Neural progenitor cell (in vitro differentiated cells): ENCODE data around the gene NMUR1. TPM values are rescaled to one million over a fixed set of nuclear protein-coding genes. Genes with fewer than 3 reads are reported as not detected.

Source experiments
- DNase-seq: peaks from one replicate; pipeline ENCODE4 v3.0.0-alpha.2; 2016; ENCODE audit warnings: low spot score
- H2AFZ ChIP-seq: fragments of 200-600 bp; sonication (generic); replicated peaks from 2 replicates; pipeline ENCODE4 v1.6.1; 2016; ENCODE audit warnings: antibody characterized with exemption
- H3F3A ChIP-seq: fragments of 200-600 bp; sonication (generic); 2 replicates; pipeline ENCODE4 v1.6.1; 2016; ENCODE audit warnings: antibody characterized with exemption, low read depth
- H3K27ac ChIP-seq: fragments of 200-600 bp; sonication (generic); 2 replicates; pipeline ENCODE4 v1.5.1; 2016; ENCODE audit warnings: mild to moderate bottlenecking
- H3K27me3 ChIP-seq: fragments of 200-600 bp; sonication (generic); 2 replicates; pipeline ENCODE4 v1.6.1; 2016; ENCODE audit warnings: mild to moderate bottlenecking, moderate library complexity
- H3K36me3 ChIP-seq: fragments of 200-600 bp; sonication (generic); 2 replicates; pipeline ENCODE4 v1.5.1; 2016
- H3K4me1 ChIP-seq: fragments of 200-600 bp; sonication (generic); 2 replicates; pipeline ENCODE4 v1.6.1; 2016; ENCODE audit warnings: mixed run types
- H3K4me2 ChIP-seq: fragments of 200-600 bp; sonication (generic); 2 replicates; pipeline ENCODE4 v1.6.1; 2016
- H3K4me3 ChIP-seq: fragments of 200-600 bp; sonication (generic); 2 replicates; pipeline ENCODE4 v1.5.1; 2016
- H3K79me2 ChIP-seq: fragments of 200-600 bp; sonication (generic); 2 replicates; pipeline ENCODE4 v1.6.1; 2016; ENCODE audit warnings: low read depth
- H3K9ac ChIP-seq: fragments of 200-600 bp; sonication (generic); 2 replicates; pipeline ENCODE4 v1.6.1; 2016
- H3K9me3 ChIP-seq: fragments of 200-600 bp; sonication (generic); 2 replicates; pipeline ENCODE4 v1.5.1; 2016; ENCODE audit warnings: low read depth
- H4K20me1 ChIP-seq: fragments of 200-600 bp; sonication (generic); 2 replicates; pipeline ENCODE4 v1.6.1; 2016; ENCODE audit warnings: low read depth
- H3K27ac Mint-ChIP-seq: 3 replicates; pipeline ENCODE4 v1.8.0; 2021; ENCODE audit warnings: mixed read lengths
- H3K27me3 Mint-ChIP-seq: 2 replicates; pipeline ENCODE4 v1.8.0; 2022; ENCODE audit warnings: low read depth, mild to moderate bottlenecking, inconsistent platforms, moderate library complexity, mixed read lengths; ENCODE audit not compliant: insufficient read depth
- H3K36me3 Mint-ChIP-seq: 3 replicates; pipeline ENCODE4 v1.8.0; 2021; ENCODE audit warnings: mixed read lengths
- H3K4me1 Mint-ChIP-seq: 3 replicates; pipeline ENCODE4 v1.8.0; 2021; ENCODE audit warnings: mixed read lengths
- H3K4me3 Mint-ChIP-seq: 3 replicates; pipeline ENCODE4 v1.8.0; 2021; ENCODE audit warnings: mild to moderate bottlenecking, moderate library complexity, mixed read lengths
- H3K9me3 Mint-ChIP-seq: 3 replicates; pipeline ENCODE4 v1.8.0; 2020; ENCODE audit warnings: mixed read lengths
- EZH2 ChIP-seq: fragments of 200-600 bp; sonication (generic); IDR thresholded peaks from 2 replicates; pipeline ENCODE4 v1.6.1; 2017; ENCODE audit warnings: antibody characterized with exemption, mild to moderate bottlenecking, moderate library complexity
- EZH2phosphoT487 ChIP-seq: fragments of 200-600 bp; sonication (generic); IDR thresholded peaks from 2 replicates; pipeline ENCODE4 v1.6.1; 2017; ENCODE audit warnings: antibody characterized with exemption
- total RNA-seq: library from RNA; depleted of rRNA; stranded (reverse); fragments of >200 nt; gene quantifications from 2 replicates; pipeline ENCODE4 v1.2.3, GENCODE V29; 2015; ENCODE audit warnings: low replicate concordance
- TF ChIP-seq, protein P1 (sequence below): fragments of 200-600 bp; sonication (generic); IDR thresholded peaks from 2 replicates; pipeline ENCODE4 v1.5.1; 2017; ENCODE audit warnings: antibody characterized with exemption, mild to moderate bottlenecking

NMUR1 gene
- total RNA-seq, 1 donor from 2014 or later, result 0.52 TPM

DNA sequence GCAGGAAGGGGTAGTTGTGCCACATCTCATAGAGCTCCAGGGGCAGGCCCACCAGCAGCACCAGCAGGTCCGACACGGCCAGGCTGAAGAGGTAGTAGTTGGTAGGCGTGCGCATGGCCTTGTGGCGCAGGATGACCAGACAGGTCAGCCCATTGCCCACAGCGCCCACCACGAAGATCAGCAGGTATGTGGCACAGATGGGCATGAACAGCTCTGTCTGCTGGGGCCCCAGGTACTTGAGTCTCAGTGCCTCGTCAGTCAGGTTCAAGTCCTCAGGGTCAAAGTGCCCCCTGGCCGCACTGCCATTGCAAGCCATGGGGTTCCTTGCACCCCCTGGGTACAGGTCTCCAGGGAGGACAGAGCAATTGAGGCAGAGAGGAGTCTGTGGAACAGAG, 1.6 kb downstream of the NMUR1 start:
- Mint-ChIP-seq H3K4me1 (peaks cover 20% of the 10 kb centered on the region), H3K36me3 (no peaks in the 10 kb centered on the region), H3K27me3 (peaks cover 30% of the 10 kb centered on the region)

DNA sequence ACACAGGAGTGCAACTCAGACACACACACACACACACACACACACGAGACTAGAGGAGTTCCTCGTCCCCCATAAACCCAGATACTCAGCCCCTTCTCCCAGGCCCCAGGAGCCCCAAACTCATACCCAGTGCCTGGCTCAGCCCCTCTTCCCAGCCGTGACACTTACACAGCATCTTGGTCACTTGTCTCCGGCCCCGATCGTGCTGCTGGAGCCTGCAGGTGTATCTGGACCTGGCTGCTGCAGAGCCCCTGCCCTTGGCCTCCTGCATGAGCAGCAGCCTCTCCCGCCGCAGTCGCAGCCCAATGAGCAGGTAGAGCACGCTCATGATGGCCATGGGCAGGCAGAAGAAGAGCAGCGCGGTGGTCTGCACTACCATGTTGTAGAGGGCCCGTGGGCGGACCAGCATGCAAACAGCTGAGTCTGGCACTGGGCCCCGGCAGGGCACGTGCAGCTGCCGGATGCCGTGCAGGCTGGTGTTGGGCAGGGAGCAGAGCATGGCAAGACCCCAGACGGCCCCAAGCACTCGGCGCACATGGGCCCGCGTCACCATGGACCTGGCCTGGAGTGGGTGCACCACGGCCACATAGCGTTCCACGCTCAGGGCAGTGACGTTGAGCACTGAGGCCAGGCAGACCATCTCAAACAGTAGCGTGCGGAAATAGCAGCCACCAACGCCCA, 2.1 kb downstream of the NMUR1 start:
- H3K36me3 Mint-ChIP-seq, result no peaks in the 10 kb centered on the region
- H3K79me2 ChIP-seq, result no peaks in the 10 kb centered on the region
- no peaks in the 10 kb centered on the region for H3K9me3 ChIP-seq
- peaks cover 28% of the 10 kb centered on the region for H3K27me3 Mint-ChIP-seq
- H3K4me2 ChIP-seq, result no peak overlapping the region
- H3K4me3 Mint-ChIP-seq, result peak overlapping the region; percentile 25
- no peak overlapping the region for H2AFZ ChIP-seq
- no peaks in the 10 kb centered on the region for H3K9me3 Mint-ChIP-seq
- no peak for DNase-seq
- H4K20me1 ChIP-seq, result no peaks in the 10 kb centered on the region
- no peaks in the 10 kb centered on the region for H3K36me3 ChIP-seq
- H3K27ac Mint-ChIP-seq, result peak overlapping the region; percentile 57
- peaks cover 20% of the 10 kb centered on the region for H3K4me1 Mint-ChIP-seq
- H3K4me1 ChIP-seq, result peaks cover 8% of the 10 kb centered on the region
- TF ChIP-seq EZH2phosphoT487 (no peak), EZH2 (no peak)
- TF ChIP-seq, protein P1, sequence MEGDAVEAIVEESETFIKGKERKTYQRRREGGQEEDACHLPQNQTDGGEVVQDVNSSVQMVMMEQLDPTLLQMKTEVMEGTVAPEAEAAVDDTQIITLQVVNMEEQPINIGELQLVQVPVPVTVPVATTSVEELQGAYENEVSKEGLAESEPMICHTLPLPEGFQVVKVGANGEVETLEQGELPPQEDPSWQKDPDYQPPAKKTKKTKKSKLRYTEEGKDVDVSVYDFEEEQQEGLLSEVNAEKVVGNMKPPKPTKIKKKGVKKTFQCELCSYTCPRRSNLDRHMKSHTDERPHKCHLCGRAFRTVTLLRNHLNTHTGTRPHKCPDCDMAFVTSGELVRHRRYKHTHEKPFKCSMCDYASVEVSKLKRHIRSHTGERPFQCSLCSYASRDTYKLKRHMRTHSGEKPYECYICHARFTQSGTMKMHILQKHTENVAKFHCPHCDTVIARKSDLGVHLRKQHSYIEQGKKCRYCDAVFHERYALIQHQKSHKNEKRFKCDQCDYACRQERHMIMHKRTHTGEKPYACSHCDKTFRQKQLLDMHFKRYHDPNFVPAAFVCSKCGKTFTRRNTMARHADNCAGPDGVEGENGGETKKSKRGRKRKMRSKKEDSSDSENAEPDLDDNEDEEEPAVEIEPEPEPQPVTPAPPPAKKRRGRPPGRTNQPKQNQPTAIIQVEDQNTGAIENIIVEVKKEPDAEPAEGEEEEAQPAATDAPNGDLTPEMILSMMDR, result no peak
- no peak overlapping the region for H3K27ac ChIP-seq
- no peak overlapping the region for H3K4me3 ChIP-seq
- no peak overlapping the region for H3K9ac ChIP-seq
- H3F3A ChIP-seq, result no peaks in the 10 kb centered on the region
- H3K27me3 ChIP-seq, result peaks cover 31% of the 10 kb centered on the region

More for the DNA sequence above, 1.6 kb downstream of the NMUR1 start:
- Histone ChIP-seq H2AFZ (no peak overlapping the region), H3F3A (no peaks in the 10 kb centered on the region), H3K9ac (no peak overlapping the region), H3K4me3 (no peak overlapping the region), H3K79me2 (no peaks in the 10 kb centered on the region), H3K27me3 (peaks cover 31% of the 10 kb centered on the region), H3K4me2 (no peak overlapping the region), H3K9me3 (no peaks in the 10 kb centered on the region), H3K36me3 (no peaks in the 10 kb centered on the region), H3K4me1 (peaks cover 8% of the 10 kb centered on the region), H4K20me1 (no peaks in the 10 kb centered on the region), H3K27ac (no peak overlapping the region)
- no peaks in the 10 kb centered on the region for H3K9me3 Mint-ChIP-seq
- H3K4me3 Mint-ChIP-seq, result no peak overlapping the region
- TF ChIP-seq EZH2phosphoT487 (no peak), EZH2 (no peak)
- TF ChIP-seq, protein P1, result no peak
- no peak overlapping the region for H3K27ac Mint-ChIP-seq
- no peak for DNase-seq

DNA sequence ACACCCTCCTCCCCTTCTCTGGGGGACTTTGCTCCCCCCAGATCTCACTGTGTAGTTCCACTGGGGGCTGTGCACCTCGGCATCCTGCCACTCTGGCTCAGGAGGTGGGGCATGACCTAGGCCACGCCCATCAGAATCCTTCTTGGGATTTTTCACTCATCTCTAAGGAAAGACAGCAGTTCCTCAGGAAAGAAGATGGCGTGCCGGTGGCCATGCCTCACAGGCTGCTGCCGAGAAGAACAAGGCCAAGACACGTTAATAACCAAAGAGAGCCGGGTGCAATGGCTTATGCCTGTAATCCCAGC, 3.2 kb downstream of the NMUR1 start:
- Histone ChIP-seq H3K9me3 (no peaks in the 10 kb centered on the region), H3K4me2 (no peak overlapping the region), H3K36me3 (no peaks in the 10 kb centered on the region), H3K27ac (no peak overlapping the region), H3K79me2 (no peaks in the 10 kb centered on the region), H2AFZ (peak overlapping the region; percentile 50), H3K4me3 (no peak overlapping the region), H3K4me1 (peaks cover 16% of the 10 kb centered on the region), H3K27me3 (peaks cover 31% of the 10 kb centered on the region), H3K9ac (no peak overlapping the region), H3F3A (no peaks in the 10 kb centered on the region), H4K20me1 (no peaks in the 10 kb centered on the region)
- peak overlapping the region; percentile 48 for H3K4me3 Mint-ChIP-seq
- DNase-seq, result no peak
- no peaks in the 10 kb centered on the region for H3K9me3 Mint-ChIP-seq
- H3K27me3 Mint-ChIP-seq, result peaks cover 28% of the 10 kb centered on the region
- no peaks in the 10 kb centered on the region for H3K36me3 Mint-ChIP-seq
- peak overlapping the region; percentile 79 for H3K27ac Mint-ChIP-seq
- no peak for TF ChIP-seq EZH2phosphoT487
- TF ChIP-seq, protein P1, result no peak
- peaks cover 20% of the 10 kb centered on the region for H3K4me1 Mint-ChIP-seq
